Measurements from ENCODE around the gene ZCCHC10.
"Not testable (repeated sequence)": the region's sequence is repeated elsewhere in the genome, so short reads cannot be mapped to it uniquely, and the experiment has no call there.

The ZCCHC10 gene

GRCh38 chr5:133041157-133041784 is 14.9 kb upstream of the ZCCHC10 start:
- DNase-seq, result no peak

GRCh38 chr5:133036677-133037076 is 10.3 kb upstream of the ZCCHC10 start:
- not testable (repeated sequence) for DNase-seq

GRCh38 chr5:133035224-133035623 is 8.9 kb upstream of the ZCCHC10 start:
- no peak for DNase-seq

GRCh38 chr5:133034064-133034463 is 7.7 kb upstream of the ZCCHC10 start:
- no peak for DNase-seq

GRCh38 chr5:133032852-133033742 is 6.7 kb upstream of the ZCCHC10 start:
- no peak for DNase-seq

GRCh38 chr5:133030343-133031005 is 4.1 kb upstream of the ZCCHC10 start:
- no peak for DNase-seq

GRCh38 chr5:133029416-133029815 is 3.1 kb upstream of the ZCCHC10 start:
- no peak for DNase-seq

GRCh38 chr5:133026664-133027153 is 360 bp upstream of the ZCCHC10 start:
- DNase-seq, result no peak

GRCh38 chr5:133019471-133019870 is 6.9 kb downstream of the ZCCHC10 start:
- peak; percentile 9 for DNase-seq

GRCh38 chr5:133017964-133018363 is 8.4 kb downstream of the ZCCHC10 start:
- no peak for DNase-seq

GRCh38 chr5:133015466-133015865 is 10.9 kb downstream of the ZCCHC10 start:
- DNase-seq, result no peak

- not testable (repeated sequence) for DNase-seq
These were observed 17.9 kb downstream of the ZCCHC10 start for GRCh38 chr5:133008455-133008854.

- no peak for DNase-seq
These were observed 19.7 kb downstream of the ZCCHC10 start for GRCh38 chr5:133006653-133007052.

GRCh38 chr5:132999246-132999645 is 27.1 kb downstream of the ZCCHC10 start:
- no peak for DNase-seq

GRCh38 chr5:132998556-132998955 is 27.8 kb downstream of the ZCCHC10 start:
- peak; percentile 49 for DNase-seq

GRCh38 chr5:132996307-132996706 is 30.0 kb downstream of the ZCCHC10 start:
- DNase-seq, result no peak

GRCh38 chr5:132987531-132988408 is 38.6 kb downstream of the ZCCHC10 start:
- no peak for DNase-seq

- not testable (repeated sequence) for DNase-seq
These were observed 43.4 kb downstream of the ZCCHC10 start for GRCh38 chr5:132982971-132983370.

GRCh38 chr5:132981288-132981687 is 45.1 kb downstream of the ZCCHC10 start:
- DNase-seq, result no peak

GRCh38 chr5:132979976-132980375 is 46.4 kb downstream of the ZCCHC10 start:
- no peak for DNase-seq

- peak; percentile 89 for DNase-seq
These were observed 46.9 kb downstream of the ZCCHC10 start for GRCh38 chr5:132979367-132979940.

GRCh38 chr5:132976852-132977251 is 49.5 kb downstream of the ZCCHC10 start:
- DNase-seq, result no peak

Data from MV-4-11 (cell line).